ENCODE data around the gene LYL1. TPM values are rescaled to one million over a fixed set of nuclear protein-coding genes. Genes with fewer than 3 reads are reported as not detected.

Gene LYL1
- total and polyA plus RNA-seq, 2 of the 13 experiments (the other 11 are each of a cell fraction or from before 2014, with no cell fraction given) = 0.75 to 0.92 TPM

DNA sequence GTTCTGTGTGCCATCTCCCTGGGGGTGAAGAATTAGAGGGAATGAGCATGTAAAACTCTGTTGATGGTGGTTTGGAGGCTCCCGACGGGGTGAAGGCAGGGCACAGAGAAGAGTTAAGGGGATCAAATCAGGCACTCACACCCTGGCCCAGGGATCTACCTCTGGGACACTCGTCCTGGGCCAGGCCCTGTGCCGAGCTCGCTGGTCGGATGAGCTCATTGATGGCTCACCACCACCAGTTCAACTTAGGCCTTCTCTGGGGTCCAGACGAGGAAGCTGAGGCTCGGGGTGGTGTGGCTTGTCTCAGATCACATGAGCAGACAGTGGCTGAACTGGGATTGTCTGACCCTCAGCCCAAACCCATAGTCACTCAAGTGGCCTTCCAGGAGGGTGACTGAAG lies 17.0 kb upstream of the LYL1 start:
- intact Hi-C loops (cut with micrococcal nuclease; ENCODE audit: unreplicated experiment) (loop anchor here (5.0 kb wide), 1 partner anchor 33 kb away; the partner anchor contains the start of genes IER2 and STX10), in situ Hi-C loops (cut with HindIII; ENCODE audit: extremely low pct_ligation_motif_present, low pct_unique_long_range_greater_than_20kb) (loop anchor here (5.0 kb wide), 1 partner anchor 33 kb away; the partner anchor contains the start of genes IER2 and STX10)
- H4K20me1 ChIP-seq (ENCODE audit: insufficient read depth, low read length) = peaks cover 22% of the 10 kb centered on the region
- FAIRE-seq (no peak), ATAC-seq (no peak), DNase-seq (ENCODE audit: low spot score) (no peak)
- H3K27me3 ChIP-seq (ENCODE audit: control insufficient read depth in 1 of 2, insufficient read depth in 2 of 2, low read length in 2 of 2) = no peaks in the 10 kb centered on the region; a peak in 1 of 5 replicates
- H3K4me1 ChIP-seq (ENCODE audit: insufficient read depth, low read length) = peaks cover 41% of the 10 kb centered on the region
- 86% methylated on average over 2 of the region's 8 CpGs for WGBS (ENCODE audit: low lambda C conversion rate)
- no peaks in the 10 kb centered on the region for H3K9me3 ChIP-seq (ENCODE audit: low read length)
- peak overlapping the region; percentile 99; the same call in 1 of the 2 replicates for H3K9ac ChIP-seq (ENCODE audit: insufficient read depth, low read depth, low read length)
- H3K4me2 ChIP-seq (ENCODE audit: low read depth, low read length) = peak overlapping the region; percentile 85
- H3K4me3 ChIP-seq (replicated peaks in 1 of 3; ENCODE audit: insufficient read depth in 1 of 3, low read depth in 2 of 3, low read length in 3 of 3) = peak overlapping the region in 2 of 3 experiments; percentile 95 to 99; a peak in 2 of 6 replicates
- TF ChIP-seq PAX8 (CRISPR knock-in tag; IDR thresholded peaks at IDR 0.05; ENCODE audit: borderline replicate concordance) (no peak), SRSF4 (IDR thresholded peaks at IDR 0.05; ENCODE audit: low read depth, low read length, poor library complexity, severe bottlenecking) (no peak), ZNF446 (CRISPR knock-in tag; IDR thresholded peaks at IDR 0.05) (no peak), AGO2 (optimal IDR thresholded peaks at IDR 0.05; ENCODE audit: low read depth, low read length) (peak; percentile 44)
- BruUV-seq (replicated peaks) = no TSS peak
- peaks cover 74% of the 10 kb centered on the region for H3K79me2 ChIP-seq (ENCODE audit: insufficient read depth, low read length)
- ChIA-PET CTCF (ENCODE audit: low intra/inter-chr PET ratio, low total read pairs) (no interaction called here), POLR2A (interaction anchor here (1.0 to 2.5 kb wide), 3 partner anchors 9 to 33 kb away, joined by 5 to 20 read pairs (median 9); partner anchors contain the start of genes IER2 and STX10)
- H3K27ac ChIP-seq (ENCODE audit: extremely low read length, insufficient read depth, low read length) = peak overlapping the region; percentile 91
- peaks cover 8 to 32% of the 10 kb centered on the region in 2 experiments; a peak in 4 of 5 replicates for H3K36me3 ChIP-seq (replicated peaks in 1 of 2; ENCODE audit: control insufficient read depth in 1 of 2, insufficient read depth in 2 of 2, low read length in 2 of 2)
- no peak overlapping the region for H2AFZ ChIP-seq (ENCODE audit: low read length)

- in situ Hi-C loops (cut with HindIII; ENCODE audit: extremely low pct_ligation_motif_present, low pct_unique_long_range_greater_than_20kb) = loop anchor here (5.0 kb wide), 1 partner anchor 34 kb away; the partner anchor contains the start of genes IER2 and STX10
- H4K20me1 ChIP-seq (ENCODE audit: insufficient read depth, low read length) = peaks cover 22% of the 10 kb centered on the region
- H3K9me3 ChIP-seq (ENCODE audit: low read length) = no peaks in the 10 kb centered on the region
- ChIA-PET CTCF (ENCODE audit: low intra/inter-chr PET ratio, low total read pairs) (no interaction called here), POLR2A (interaction anchor here (0.9 to 2.7 kb wide), 14 partner anchors 10 to 185 kb away, joined by 3 to 20 read pairs (median 5); partner anchors contain the start of genes FARSA, IER2 and STX10)
- no peaks in the 10 kb centered on the region; a peak in 1 of 5 replicates for H3K27me3 ChIP-seq (ENCODE audit: control insufficient read depth in 1 of 2, insufficient read depth in 2 of 2, low read length in 2 of 2)
- no TSS peak for BruUV-seq (replicated peaks)
- intact Hi-C loops (cut with micrococcal nuclease; ENCODE audit: unreplicated experiment) = loop anchor here (5.0 kb wide), 1 partner anchor 34 kb away; the partner anchor contains the start of genes IER2 and STX10
- peaks cover 42% of the 10 kb centered on the region for H3K4me1 ChIP-seq (ENCODE audit: insufficient read depth, low read length)
- FAIRE-seq = no peak
- peak overlapping the region; percentile 95 to 99 (median 99) for H3K4me3 ChIP-seq (replicated peaks in 1 of 3; ENCODE audit: insufficient read depth in 1 of 3, low read depth in 2 of 3, low read length in 3 of 3)
- ATAC-seq = peak; percentile 26
- no peak overlapping the region for H2AFZ ChIP-seq (ENCODE audit: low read length)
- H3K79me2 ChIP-seq (ENCODE audit: insufficient read depth, low read length) = peaks cover 69% of the 10 kb centered on the region
- peak overlapping the region; percentile 85 for H3K4me2 ChIP-seq (ENCODE audit: low read depth, low read length)
- H3K9ac ChIP-seq (ENCODE audit: insufficient read depth, low read depth, low read length) = peak overlapping the region; percentile 99
- 4% methylated on average over 29 of the region's 57 CpGs for WGBS (ENCODE audit: low lambda C conversion rate)
- peak overlapping the region; percentile 91 for H3K27ac ChIP-seq (ENCODE audit: extremely low read length, insufficient read depth, low read length)
- DNase-seq (ENCODE audit: low spot score) = peak; percentile 50
- H3K36me3 ChIP-seq (replicated peaks in 1 of 2; ENCODE audit: control insufficient read depth in 1 of 2, insufficient read depth in 2 of 2, low read length in 2 of 2) = peaks cover 7 to 27% of the 10 kb centered on the region in 2 experiments; a peak in 4 of 5 replicates
- peak; percentile 39; the same call in 1 of the 2 replicates for TF ChIP-seq GABPB1 (CRISPR knock-in tag; IDR thresholded peaks at IDR 0.05)
- TF ChIP-seq HNF4A (CRISPR knock-in tag; IDR thresholded peaks at IDR 0.05) = no peak
- TF ChIP-seq ZNF609 (CRISPR knock-in tag; IDR thresholded peaks at IDR 0.05; ENCODE audit: borderline replicate concordance) = peak; percentile 44; the same call in 1 of the 2 replicates
- TF ChIP-seq ZFY (CRISPR knock-in tag; IDR thresholded peaks at IDR 0.05) = peak; percentile 68
- 0 out of 2 replicates have a peak, but pooled peaks have one; percentile 13 for TF ChIP-seq KDM2A (CRISPR knock-in tag; IDR thresholded peaks at IDR 0.05; ENCODE audit: borderline replicate concordance, low read depth)
- TF ChIP-seq HIVEP1 (CRISPR knock-in tag; IDR thresholded peaks at IDR 0.05) = peak; percentile 62; the same call in 1 of the 2 replicates
These were observed 16.0 kb upstream of the LYL1 start for GRCh38 chr19:13118424-13119193.
